Hair follicular keratinocyte (primary cell): ENCODE data around the gene UGT2B28. TPM values are rescaled to one million over a fixed set of nuclear protein-coding genes. Genes with fewer than 3 reads are reported as not detected.

ENCODE experiments used
- total RNA-seq: library from RNA; depleted of rRNA; stranded (reverse); fragments of >200 nt; gene quantifications from 2 replicates; pipeline ENCODE4 v1.2.3, GENCODE V29; 2015

UGT2B28 gene
- total RNA-seq: not detected in 2 replicates

GRCh38 chr4:69280081-69280480 lies at the start of gene UGT2B28:
Gene UGT2B28 (plus strand): TSS chr4:69280475. CDS start chr4:69280501, 26 bp downstream.

Other genes with a start within 250 kb of the UGT2B28 start
- gene UGT2B7, start 184.0 kb upstream of the UGT2B28 start, total RNA-seq: not detected in 2 replicates
- gene UGT2B11, start 65.7 kb upstream of the UGT2B28 start, total RNA-seq: not detected in 2 replicates
- not detected in 2 replicates for gene UGT2B4, start 215.4 kb downstream of the UGT2B28 start, total RNA-seq